AML-193 (cell line): ENCODE measurements around the gene CTBP2.

Experiments used
- DNase-seq, 2 experiments: peaks; one replicate each; lab custom pipeline; 2025; lab: John Stamatoyannopoulos, UW

The CTBP2 gene

DNA sequence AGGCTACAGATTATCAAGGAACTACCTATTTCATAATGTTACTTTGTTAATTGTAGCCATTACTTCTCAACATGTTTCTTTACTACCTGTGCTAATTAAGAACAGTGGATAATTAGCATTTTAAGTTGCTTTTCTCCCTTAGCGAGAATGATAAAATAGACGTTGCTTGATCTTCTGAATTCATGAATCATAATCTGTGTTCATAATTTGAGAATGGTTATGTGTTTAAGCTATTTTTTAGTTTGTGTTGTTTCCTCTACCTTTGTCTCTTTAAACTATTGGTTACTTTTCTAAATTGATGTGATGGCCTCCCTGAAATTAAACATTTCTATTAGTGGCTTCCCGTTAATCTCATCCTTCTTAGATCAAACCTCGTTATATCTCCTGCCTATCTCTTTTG, 218.5 kb downstream of the CTBP2 start, which contains the start of gene ZRANB1:
Gene ZRANB1 (plus strand): TSS at position 301 of the 400 bp plus-strand sequence. CDS start 371 bp downstream, outside the sequence.
- DNase-seq: no peak

- DNase-seq: no peak
Measured at GRCh38 chr10:124939290-124939689, 221.1 kb downstream of the CTBP2 start.

DNA sequence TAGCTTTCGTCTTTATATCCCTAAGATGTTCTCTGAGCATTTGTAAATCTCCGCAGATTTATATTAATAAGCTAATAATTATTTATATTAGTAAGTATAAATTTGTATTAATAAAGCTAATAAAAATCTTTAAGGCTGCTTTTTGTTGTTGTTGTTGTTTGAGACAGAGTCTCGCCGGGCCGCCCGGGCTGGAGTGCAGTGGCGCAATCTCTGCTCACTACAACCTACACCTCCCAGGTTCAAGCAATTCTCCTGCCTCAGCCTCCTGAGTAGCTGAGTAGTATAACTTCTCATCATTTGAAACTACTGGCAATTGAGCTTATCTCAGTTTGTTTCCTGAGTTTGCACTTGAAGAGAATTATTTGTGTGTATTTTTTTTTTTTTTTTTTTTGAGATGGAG, 223.6 kb downstream of the CTBP2 start:
- no peak for DNase-seq

- no peak for DNase-seq
Measured at GRCh38 chr10:124935946-124936345, 224.4 kb downstream of the CTBP2 start.
